ENCODE results near the gene ZSCAN21. TPM values are rescaled to one million over a fixed set of nuclear protein-coding genes. Genes with fewer than 3 reads are reported as not detected.

Gene ZSCAN21
- total RNA-seq, 1 donor from 2014 or later: 11.6 TPM

DNA sequence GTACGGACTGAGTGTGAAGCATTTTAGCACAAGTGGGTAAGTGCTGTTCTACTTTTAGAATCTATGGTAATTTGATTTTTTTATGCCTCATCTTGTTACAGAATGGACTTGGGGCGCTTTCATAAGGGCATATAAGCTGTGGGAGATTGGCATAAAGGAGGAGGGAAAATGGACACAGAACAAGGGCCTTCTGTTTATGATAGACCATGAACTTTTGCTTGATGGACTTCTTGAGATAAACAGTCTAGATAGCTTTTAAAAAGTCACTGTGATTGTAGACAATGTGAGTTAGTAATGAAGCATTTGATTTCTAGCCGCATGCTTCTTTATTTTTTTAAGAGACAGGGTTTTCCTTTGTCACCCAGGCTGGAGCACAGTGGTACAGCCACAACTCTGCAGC is 2.0 kb downstream of the ZSCAN21 start:
- TF ChIP-seq CTCF (IDR thresholded peaks at IDR 0.05; ENCODE audit: insufficient read depth, low read length, severe bottlenecking): no peak
- no peak for DNase-seq (ENCODE audit: low read depth)
- H3K4me3 ChIP-seq (ENCODE audit: low read depth, low read length): no peak overlapping the region
- H3K36me3 ChIP-seq (ENCODE audit: control insufficient read depth, insufficient read depth, low read length): peaks cover 2% of the 10 kb centered on the region
- H3K27me3 ChIP-seq (ENCODE audit: control insufficient read depth, insufficient read depth, low read length): no peaks in the 10 kb centered on the region
- FAIRE-seq: no peak

- DNase-seq (ENCODE audit: low read depth) (peak; percentile 80), FAIRE-seq (no peak)
- no peaks in the 10 kb centered on the region for H3K27me3 ChIP-seq (ENCODE audit: control insufficient read depth, insufficient read depth, low read length)
- H3K36me3 ChIP-seq (ENCODE audit: control insufficient read depth, insufficient read depth, low read length): peaks cover 9% of the 10 kb centered on the region
- TF ChIP-seq CTCF (IDR thresholded peaks at IDR 0.05; ENCODE audit: insufficient read depth, low read length, severe bottlenecking): peak; percentile 31
- no peak overlapping the region for H3K4me3 ChIP-seq (ENCODE audit: low read depth, low read length)
These were observed 3.6 kb downstream of the ZSCAN21 start for GRCh38 chr7:100053215-100053614.

- TF ChIP-seq CTCF (IDR thresholded peaks at IDR 0.05; ENCODE audit: insufficient read depth, low read length, severe bottlenecking): no peak
- Histone ChIP-seq H3K36me3 (ENCODE audit: control insufficient read depth, insufficient read depth, low read length) (peaks cover 12% of the 10 kb centered on the region), H3K4me3 (ENCODE audit: low read depth, low read length) (no peak overlapping the region), H3K27me3 (ENCODE audit: control insufficient read depth, insufficient read depth, low read length) (no peaks in the 10 kb centered on the region)
- FAIRE-seq (no peak), DNase-seq (ENCODE audit: low read depth) (no peak)
These were observed 7.4 kb downstream of the ZSCAN21 start for GRCh38 chr7:100057006-100057405.

GRCh38 chr7:100059251-100059739 is 9.7 kb downstream of the ZSCAN21 start:
- FAIRE-seq (no peak), DNase-seq (ENCODE audit: low read depth) (no peak)
- H3K36me3 ChIP-seq (ENCODE audit: control insufficient read depth, insufficient read depth, low read length): peaks cover 14% of the 10 kb centered on the region
- no peak for TF ChIP-seq CTCF (IDR thresholded peaks at IDR 0.05; ENCODE audit: insufficient read depth, low read length, severe bottlenecking)
- no peaks in the 10 kb centered on the region for H3K27me3 ChIP-seq (ENCODE audit: control insufficient read depth, insufficient read depth, low read length)
- H3K4me3 ChIP-seq (ENCODE audit: low read depth, low read length): no peak overlapping the region

DNA sequence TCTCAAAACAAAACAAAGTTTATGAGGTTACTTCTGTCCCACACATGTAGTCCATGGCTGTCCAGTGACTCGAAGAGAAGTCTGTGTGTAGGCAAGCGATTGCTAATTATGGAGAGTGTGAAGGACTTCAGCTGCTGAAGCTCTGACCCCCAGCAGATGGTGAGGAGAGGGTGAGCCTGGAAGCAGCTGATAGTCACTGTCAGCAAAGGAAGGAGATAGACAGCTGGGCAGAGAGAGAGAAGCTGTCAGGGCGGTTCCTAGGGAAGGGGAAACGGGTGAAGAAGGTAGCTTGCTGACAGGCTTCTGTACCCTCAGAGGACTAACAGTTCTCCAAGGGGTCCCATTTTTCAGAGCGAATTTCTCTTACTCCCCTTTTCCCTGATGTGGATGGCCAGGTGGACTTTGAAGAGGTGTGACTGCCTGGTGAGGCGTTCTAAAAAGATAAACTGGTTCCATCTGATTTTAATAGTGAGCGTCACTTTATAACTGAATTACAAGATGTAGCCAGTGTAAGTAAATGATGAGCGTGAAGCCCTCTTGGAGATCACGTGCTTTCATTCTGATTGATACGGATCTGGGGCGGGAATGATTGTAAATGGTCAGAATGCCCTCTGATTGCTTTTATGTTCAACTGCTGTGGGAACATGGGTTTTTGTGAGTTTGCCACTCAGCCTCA is 12.1 kb downstream of the ZSCAN21 start:
- Histone ChIP-seq H3K27me3 (ENCODE audit: control insufficient read depth, insufficient read depth, low read length) (no peaks in the 10 kb centered on the region), H3K4me3 (ENCODE audit: low read depth, low read length) (no peak overlapping the region), H3K36me3 (ENCODE audit: control insufficient read depth, insufficient read depth, low read length) (peaks cover 18% of the 10 kb centered on the region)
- no peak for TF ChIP-seq CTCF (IDR thresholded peaks at IDR 0.05; ENCODE audit: insufficient read depth, low read length, severe bottlenecking)
- FAIRE-seq (no peak), DNase-seq (ENCODE audit: low read depth) (no peak)

- Histone ChIP-seq H3K4me3 (ENCODE audit: low read depth, low read length) (no peak overlapping the region), H3K27me3 (ENCODE audit: control insufficient read depth, insufficient read depth, low read length) (no peaks in the 10 kb centered on the region), H3K36me3 (ENCODE audit: control insufficient read depth, insufficient read depth, low read length) (peaks cover 9% of the 10 kb centered on the region)
- TF ChIP-seq CTCF (IDR thresholded peaks at IDR 0.05; ENCODE audit: insufficient read depth, low read length, severe bottlenecking): no peak
- DNase-seq (ENCODE audit: low read depth) (no peak), FAIRE-seq (no peak)
These were observed 13.8 kb downstream of the ZSCAN21 start for GRCh38 chr7:100063376-100063775.

Data from bronchial epithelial cell (primary cell).